H1 (cell line): ENCODE data around the gene MFAP4. TPM values are rescaled to one million over a fixed set of nuclear protein-coding genes. Genes with fewer than 3 reads are reported as not detected.

Source experiments
- BACH1 ChIP-seq: IDR thresholded peaks from 2 replicates; pipeline ENCODE4 v1.6.1; 2012; ENCODE audit warnings: low read length, improper control_type of control experiment
- CBX8 ChIP-seq: fragments of 300-800, 300-1000 bp; sonication (generic); IDR thresholded peaks from 2 replicates; pipeline ENCODE4 v1.7.1; 2016; ENCODE audit warnings: low read depth, low read length, borderline replicate concordance
- HDAC2 ChIP-seq, 2 experiments: fragments of 300-600 bp in 1 of 2; sonication (generic) in 1 of 2; IDR thresholded peaks; 2 replicates each; pipeline ENCODE4 v1.6.1; 2011 to 2012; ENCODE audit warnings: low read depth in 2 of 2, low read length in 2 of 2, mild to moderate bottlenecking in 2 of 2, moderate library complexity in 2 of 2, borderline replicate concordance in 1 of 2, inconsistent platforms in 1 of 2
- HDAC6 ChIP-seq: IDR thresholded peaks from one replicate; pipeline ENCODE4 v1.7.1; 2012; ENCODE audit warnings: low read depth, mild to moderate bottlenecking, inconsistent platforms, low read length, moderate library complexity
- JUN ChIP-seq: IDR thresholded peaks from 2 replicates; pipeline ENCODE4 v1.6.1; 2011; ENCODE audit warnings: low read depth, mild to moderate bottlenecking, improper control_type of control experiment, low read length
- MAFK ChIP-seq: IDR thresholded peaks from 2 replicates; pipeline ENCODE4 v1.6.1; 2012; ENCODE audit warnings: low read depth, mild to moderate bottlenecking, improper control_type of control experiment, low read length
- RNF2 ChIP-seq: fragments of 200-900, 300-1000 bp; sonication (generic); IDR thresholded peaks from 2 replicates; pipeline ENCODE4 v1.7.1; 2016; ENCODE audit warnings: borderline replicate concordance, low read depth, mild to moderate bottlenecking, antibody characterized with exemption, low read length; ENCODE audit not compliant: poor library complexity, severe bottlenecking; ENCODE audit errors: missing control alignments
- SP4 ChIP-seq: IDR thresholded peaks from 2 replicates; pipeline ENCODE4 v1.6.1; 2012; ENCODE audit warnings: low read length, inconsistent platforms
- TAF1 ChIP-seq: IDR thresholded peaks from 2 replicates; pipeline ENCODE4 v1.6.1; 2011; ENCODE audit warnings: mild to moderate bottlenecking, low read depth, low read length
- polyA plus RNA-seq, 7 experiments: library from polyadenylated mRNA; depleted of rRNA in 3 of 7; stranded (reverse) in 5 of 7; unstranded in 2 of 7; fragments of >200 nt in 5 of 7; fragments of 200-250 nt in 2 of 7; gene quantifications; 1 replicate in 5 of 7; 2 replicates in 1 of 7; 4 replicates in 1 of 7; pipeline versions ENCODE4 v1.2.1 to v1.2.3, GENCODE V29; 2011 to 2013; ENCODE audit warnings: missing spikeins in 2 of 7, mixed read lengths in 2 of 7
- total RNA-seq: library from RNA; stranded (reverse); fragmentation: NEBNext Ultra II Directional; extraction: Animal tissue kit (Norgen Biotek cat#: 25700); gene quantifications from 2 replicates; pipeline ENCODE4 v1.2.1, GENCODE V29; 2021
- TF ChIP-seq, protein P1 (sequence below): IDR thresholded peaks from 2 replicates; pipeline ENCODE4 v1.6.1; 2012; ENCODE audit warnings: low read length, inconsistent platforms

The MFAP4 gene
- total and polyA plus RNA-seq, 2 of the 8 experiments (the other 6 are each of a cell fraction or from before 2014, with no cell fraction given), result 3.1 to 3.6 TPM

DNA sequence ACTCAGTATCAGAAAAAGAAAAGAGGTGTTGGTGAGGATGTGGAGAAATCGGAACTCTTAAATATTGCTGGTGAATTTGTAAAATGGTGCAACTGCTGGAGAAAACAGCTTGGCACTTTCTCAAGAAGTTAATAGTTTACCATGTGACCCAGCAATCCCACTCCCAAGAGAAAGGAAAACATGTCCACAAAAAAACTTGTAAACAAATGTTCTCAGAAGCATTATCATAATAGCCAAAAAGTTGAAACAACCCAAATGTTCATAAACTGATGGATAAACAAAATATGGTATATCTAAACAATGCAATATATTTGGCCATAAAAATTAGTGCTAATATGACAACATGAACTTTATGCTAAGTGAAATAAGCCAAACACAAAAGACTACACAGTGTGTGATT lies 11.3 kb downstream of the MFAP4 start (continued):
- no peak for TF ChIP-seq RNF2
- TF ChIP-seq SP4, result no peak
- no peak for TF ChIP-seq BACH1
- TF ChIP-seq TAF1, result no peak
- TF ChIP-seq, protein P1, sequence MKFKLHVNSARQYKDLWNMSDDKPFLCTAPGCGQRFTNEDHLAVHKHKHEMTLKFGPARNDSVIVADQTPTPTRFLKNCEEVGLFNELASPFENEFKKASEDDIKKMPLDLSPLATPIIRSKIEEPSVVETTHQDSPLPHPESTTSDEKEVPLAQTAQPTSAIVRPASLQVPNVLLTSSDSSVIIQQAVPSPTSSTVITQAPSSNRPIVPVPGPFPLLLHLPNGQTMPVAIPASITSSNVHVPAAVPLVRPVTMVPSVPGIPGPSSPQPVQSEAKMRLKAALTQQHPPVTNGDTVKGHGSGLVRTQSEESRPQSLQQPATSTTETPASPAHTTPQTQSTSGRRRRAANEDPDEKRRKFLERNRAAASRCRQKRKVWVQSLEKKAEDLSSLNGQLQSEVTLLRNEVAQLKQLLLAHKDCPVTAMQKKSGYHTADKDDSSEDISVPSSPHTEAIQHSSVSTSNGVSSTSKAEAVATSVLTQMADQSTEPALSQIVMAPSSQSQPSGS, result no peak
- TF ChIP-seq MAFK, result no peak
- TF ChIP-seq JUN, result no peak
- no peak for TF ChIP-seq CBX8
- TF ChIP-seq HDAC6, result no peak
- no peak for TF ChIP-seq HDAC2 (IDR thresholded peaks at IDR 0.05; ENCODE audit: borderline replicate concordance in 1 of 2, low read depth in 2 of 2, low read length in 2 of 2)
- TF ChIP-seq, all 59 proteins: peak for 0
